K562 (cell line): ENCODE measurements around the gene MRPL9.
A peak's percentile ranks its signal among the peaks of the same experiment; 100 is the strongest.

ENCODE experiments used
- IFI16 ChIP-seq: fragments of 250-450 bp; sonication (Bioruptor Pico); IDR thresholded peaks from 2 replicates; pipeline ENCODE4 v2.1.2; 2022; ENCODE audit warnings: mild to moderate bottlenecking, inconsistent platforms
- LARP7 ChIP-seq: fragments of 450-650 bp; IDR thresholded peaks from 2 replicates; pipeline ENCODE4 v1.6.1; 2016
- POLR2AphosphoS5 ChIP-seq: IDR thresholded peaks from 2 replicates; pipeline ENCODE4 v1.6.1; 2011; ENCODE audit warnings: mild to moderate bottlenecking, low read depth, low read length, moderate library complexity; ENCODE audit not compliant: control insufficient read depth, insufficient read depth
- TCF7 ChIP-seq: sonication (generic); IDR thresholded peaks from 2 replicates; pipeline ENCODE4 v1.6.1; 2016; ENCODE audit warnings: antibody characterized with exemption, borderline replicate concordance
- ZZZ3 ChIP-seq: fragments of 450-650 bp; IDR thresholded peaks from 2 replicates; pipeline ENCODE4 v1.6.1; 2016; ENCODE audit warnings: antibody characterized with exemption, mild to moderate bottlenecking, moderate library complexity
- TF ChIP-seq, protein P1 (sequence below): sonication (generic); formaldehyde crosslinking; IDR thresholded peaks from 2 replicates; pipeline ENCODE4 v1.5.0; 2020; ENCODE audit warnings: missing genetic modification reagents

DNA sequence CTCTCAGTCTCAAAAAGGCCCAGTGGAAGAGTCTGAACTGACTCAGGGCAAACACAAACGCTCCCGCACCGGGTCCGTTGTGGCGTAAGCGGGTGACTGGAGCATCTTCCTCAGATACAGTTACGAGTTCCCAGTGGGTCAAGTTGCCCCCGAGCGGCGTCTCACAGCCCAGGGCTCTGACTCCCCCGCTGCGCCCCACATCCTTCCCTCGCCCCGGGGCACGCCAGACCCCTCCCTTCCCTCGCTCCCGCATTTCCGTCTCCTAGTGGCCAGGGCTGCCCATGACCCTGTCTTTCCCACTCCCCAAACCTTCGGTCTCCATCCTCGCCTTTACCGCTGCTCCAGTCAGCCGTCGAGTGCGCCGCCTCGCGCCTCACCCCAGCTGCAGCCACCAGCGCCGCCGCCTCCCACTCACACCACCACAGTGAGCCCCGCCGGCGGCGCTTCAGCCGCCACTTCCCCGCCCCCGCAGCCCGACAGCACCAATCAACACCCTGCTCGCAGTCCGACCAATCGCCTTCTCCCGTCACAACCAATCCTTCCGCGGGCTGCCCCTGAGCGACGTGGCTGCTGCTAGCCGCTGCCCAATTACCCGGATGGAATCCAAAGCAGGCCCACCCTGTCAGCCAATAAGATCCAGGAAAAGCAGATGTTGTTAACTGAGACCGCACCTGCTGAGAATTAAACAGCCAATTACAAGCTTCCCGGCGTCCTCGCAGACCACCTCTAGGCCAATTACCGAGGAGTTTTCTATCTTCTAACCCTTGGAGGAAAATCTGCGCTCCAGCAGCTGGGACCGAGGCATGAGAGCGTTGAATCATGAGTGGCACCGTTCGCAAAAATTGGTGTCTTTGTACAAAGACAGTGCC, 27.0 kb upstream of the MRPL9 start, which contains the start of gene TDRKH:
- no peak; the same call in 1 of the 2 replicates for TF ChIP-seq TCF7
- no peak for TF ChIP-seq ZZZ3
- TF ChIP-seq POLR2AphosphoS5 = no peak
- TF ChIP-seq LARP7 = peak; percentile 73; the same call in 1 of the 2 replicates
- TF ChIP-seq, protein P1, sequence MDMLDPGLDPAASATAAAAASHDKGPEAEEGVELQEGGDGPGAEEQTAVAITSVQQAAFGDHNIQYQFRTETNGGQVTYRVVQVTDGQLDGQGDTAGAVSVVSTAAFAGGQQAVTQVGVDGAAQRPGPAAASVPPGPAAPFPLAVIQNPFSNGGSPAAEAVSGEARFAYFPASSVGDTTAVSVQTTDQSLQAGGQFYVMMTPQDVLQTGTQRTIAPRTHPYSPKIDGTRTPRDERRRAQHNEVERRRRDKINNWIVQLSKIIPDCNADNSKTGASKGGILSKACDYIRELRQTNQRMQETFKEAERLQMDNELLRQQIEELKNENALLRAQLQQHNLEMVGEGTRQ (CRISPR knock-in tag) = no peak
- no peak for TF ChIP-seq IFI16 (CRISPR knock-in tag)
